C4-2B (cell line): ENCODE results near the gene PRSS12.

Source experiments
- H3K27ac ChIP-seq: fragments of 450-650 bp; 2 replicates; pipeline ENCODE4 v1.5.1; 2017
- ZFX ChIP-seq: fragments of 450-650 bp; IDR thresholded peaks from 2 replicates; pipeline ENCODE4 v1.6.1; 2017
- TF ChIP-seq, protein P1 (sequence below): fragments of 450-650 bp; conservative IDR thresholded peaks from 2 replicates; pipeline ENCODE4 v1.5.1; 2017; ENCODE audit warnings: mild to moderate bottlenecking

PRSS12 gene

GRCh38 chr4:118346495-118346894, 6.3 kb downstream of the PRSS12 start:
- TF ChIP-seq, protein P1, sequence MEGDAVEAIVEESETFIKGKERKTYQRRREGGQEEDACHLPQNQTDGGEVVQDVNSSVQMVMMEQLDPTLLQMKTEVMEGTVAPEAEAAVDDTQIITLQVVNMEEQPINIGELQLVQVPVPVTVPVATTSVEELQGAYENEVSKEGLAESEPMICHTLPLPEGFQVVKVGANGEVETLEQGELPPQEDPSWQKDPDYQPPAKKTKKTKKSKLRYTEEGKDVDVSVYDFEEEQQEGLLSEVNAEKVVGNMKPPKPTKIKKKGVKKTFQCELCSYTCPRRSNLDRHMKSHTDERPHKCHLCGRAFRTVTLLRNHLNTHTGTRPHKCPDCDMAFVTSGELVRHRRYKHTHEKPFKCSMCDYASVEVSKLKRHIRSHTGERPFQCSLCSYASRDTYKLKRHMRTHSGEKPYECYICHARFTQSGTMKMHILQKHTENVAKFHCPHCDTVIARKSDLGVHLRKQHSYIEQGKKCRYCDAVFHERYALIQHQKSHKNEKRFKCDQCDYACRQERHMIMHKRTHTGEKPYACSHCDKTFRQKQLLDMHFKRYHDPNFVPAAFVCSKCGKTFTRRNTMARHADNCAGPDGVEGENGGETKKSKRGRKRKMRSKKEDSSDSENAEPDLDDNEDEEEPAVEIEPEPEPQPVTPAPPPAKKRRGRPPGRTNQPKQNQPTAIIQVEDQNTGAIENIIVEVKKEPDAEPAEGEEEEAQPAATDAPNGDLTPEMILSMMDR: no peak
- TF ChIP-seq ZFX: no peak
- no peak overlapping the region for H3K27ac ChIP-seq

GRCh38 chr4:118345813-118346212, 7.0 kb downstream of the PRSS12 start:
- H3K27ac ChIP-seq: no peak overlapping the region
- no peak for TF ChIP-seq ZFX
- TF ChIP-seq, protein P1: no peak

- TF ChIP-seq, protein P1: no peak
- H3K27ac ChIP-seq: no peak overlapping the region
Measured at GRCh38 chr4:118344801-118345200, 8.0 kb downstream of the PRSS12 start.

- no peak overlapping the region for H3K27ac ChIP-seq
- TF ChIP-seq, protein P1: no peak
- no peak for TF ChIP-seq ZFX
Measured at GRCh38 chr4:118343501-118343900, 9.3 kb downstream of the PRSS12 start.

- no peak overlapping the region for H3K27ac ChIP-seq
- no peak for TF ChIP-seq ZFX
- TF ChIP-seq, protein P1: no peak
Measured at GRCh38 chr4:118340109-118340508, 12.7 kb downstream of the PRSS12 start.

DNA sequence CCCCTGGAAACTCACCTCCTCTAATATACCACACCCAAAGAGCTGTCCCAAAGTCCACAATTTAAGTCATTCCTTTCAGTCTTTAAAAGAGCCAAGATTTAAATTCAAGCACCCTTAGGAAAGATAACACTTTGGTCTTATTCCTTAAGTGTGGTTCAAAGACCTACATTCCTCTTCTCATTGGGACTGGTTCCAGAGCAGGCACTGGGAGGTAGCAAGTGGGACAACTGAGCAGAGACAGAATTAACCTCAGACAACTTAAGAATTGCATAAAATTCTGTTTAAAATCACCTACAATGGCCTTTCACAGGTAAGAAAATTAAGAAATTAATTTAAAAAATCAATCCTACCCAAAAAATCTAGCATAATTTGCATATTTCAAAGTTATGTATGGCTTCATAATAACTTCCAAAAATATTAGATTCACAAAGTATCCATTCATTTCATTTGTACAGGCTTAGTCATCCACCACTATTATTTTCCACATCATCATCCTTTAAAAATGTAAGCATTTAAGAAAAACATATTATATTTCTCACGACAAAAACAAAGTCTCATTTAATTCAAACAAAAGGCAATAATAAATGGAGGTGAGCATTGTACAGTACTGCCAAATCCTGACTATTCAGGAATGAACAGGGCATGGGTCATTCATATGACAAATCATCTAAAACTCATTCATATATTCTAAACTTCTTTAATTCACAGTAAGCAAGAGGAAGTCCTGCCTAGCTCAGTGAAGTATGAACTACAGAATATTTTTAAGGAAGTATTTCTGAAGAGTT, 13.6 kb downstream of the PRSS12 start:
- no peak overlapping the region for H3K27ac ChIP-seq
- no peak for TF ChIP-seq ZFX
- TF ChIP-seq, protein P1: no peak

GRCh38 chr4:118338518-118338917, 14.3 kb downstream of the PRSS12 start:
- no peak overlapping the region for H3K27ac ChIP-seq
- TF ChIP-seq ZFX: no peak
- TF ChIP-seq, protein P1: no peak
